ENCODE measurements around the gene GSTO1. TPM values are rescaled to one million over a fixed set of nuclear protein-coding genes. Genes with fewer than 3 reads are reported as not detected.

The GSTO1 gene
- total and polyA plus RNA-seq, 9 of the 15 experiments (the other 6 are each of a cell fraction or from before 2014, with no cell fraction given): 136 to 592 (median 237) TPM

DNA sequence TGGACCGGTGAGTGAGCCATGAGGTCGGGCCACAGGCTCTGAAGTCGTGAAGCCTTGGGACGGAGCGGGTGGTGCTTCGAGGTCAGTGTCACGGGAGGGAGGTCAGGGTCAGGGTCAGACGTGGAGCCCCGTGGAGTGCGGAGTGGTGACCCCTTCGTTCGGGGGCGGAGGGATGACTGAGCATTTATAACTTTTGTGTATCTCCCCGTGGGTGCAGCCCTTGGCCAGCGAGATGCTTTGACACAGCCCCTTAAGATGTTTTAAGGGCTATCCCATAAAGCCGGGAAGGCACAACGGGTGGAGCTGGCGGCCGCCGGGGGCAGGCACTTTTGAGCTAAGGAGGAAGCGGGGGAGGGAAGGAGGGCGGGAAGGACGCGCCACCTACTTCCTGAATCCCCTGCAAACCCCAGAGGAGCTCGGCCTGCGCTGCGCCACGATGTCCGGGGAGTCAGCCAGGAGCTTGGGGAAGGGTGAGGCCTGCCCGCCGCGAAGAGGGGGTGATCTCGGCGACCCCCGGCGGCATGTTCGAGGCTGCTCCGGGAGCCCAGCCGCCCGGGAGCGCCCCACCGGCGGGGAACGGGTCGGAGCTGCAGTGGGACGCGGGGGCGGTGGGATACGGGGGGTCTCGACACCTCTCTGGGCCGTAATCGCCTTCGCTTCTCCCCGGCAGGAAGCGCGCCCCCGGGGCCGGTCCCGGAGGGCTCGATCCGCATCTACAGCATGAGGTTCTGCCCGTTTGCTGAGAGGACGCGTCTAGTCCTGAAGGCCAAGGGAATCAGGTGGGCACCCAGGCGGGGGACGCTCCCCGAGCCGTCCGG is at the start of gene GSTO1 (continued):
- TF ChIP-seq TEAD4 (IDR thresholded peaks at IDR 0.05; ENCODE audit: low read length) (no peak), TEAD4 (CRISPR knock-in tag; IDR thresholded peaks at IDR 0.05; ENCODE audit: borderline replicate concordance) (no peak), EP400 (IDR thresholded peaks at IDR 0.05) (peak; percentile 72), POLR2AphosphoS5 (IDR thresholded peaks at IDR 0.05; ENCODE audit: control insufficient read depth, insufficient read depth, low read depth, low read length) (peak; percentile 75; the same call in 1 of the 2 replicates), ATF1 (CRISPR knock-in tag; IDR thresholded peaks at IDR 0.05) (no peak), ATF1 (tag; IDR thresholded peaks at IDR 0.05) (peak; percentile 49; the same call in 1 of the 2 replicates), SMARCA5 (IDR thresholded peaks at IDR 0.05) (no peak), TAF9B (IDR thresholded peaks at IDR 0.05; ENCODE audit: partially characterized antibody) (peak; percentile 81), SAP30 (IDR thresholded peaks at IDR 0.05; ENCODE audit: borderline replicate concordance, insufficient read depth, low read depth, low read length, poor library complexity, severe bottlenecking) (no peak), ETV1 (tag; conservative IDR thresholded peaks at IDR 0.05; ENCODE audit: low read depth) (0 out of 2 replicates have a peak, but pooled peaks have one; percentile 38), ETV6 (IDR thresholded peaks at IDR 0.05; ENCODE audit: borderline replicate concordance in 1 of 2, low read depth in 2 of 2, low read length in 1 of 2) (peak in 1 of 2 experiments; percentile 60; a peak in 2 of 4 replicates), ETV6 (CRISPR knock-in tag; IDR thresholded peaks at IDR 0.05; ENCODE audit: borderline replicate concordance) (no peak), ELF4 (CRISPR knock-in tag; IDR thresholded peaks at IDR 0.05) (no peak)
- TF ChIP-seq, protein P1, sequence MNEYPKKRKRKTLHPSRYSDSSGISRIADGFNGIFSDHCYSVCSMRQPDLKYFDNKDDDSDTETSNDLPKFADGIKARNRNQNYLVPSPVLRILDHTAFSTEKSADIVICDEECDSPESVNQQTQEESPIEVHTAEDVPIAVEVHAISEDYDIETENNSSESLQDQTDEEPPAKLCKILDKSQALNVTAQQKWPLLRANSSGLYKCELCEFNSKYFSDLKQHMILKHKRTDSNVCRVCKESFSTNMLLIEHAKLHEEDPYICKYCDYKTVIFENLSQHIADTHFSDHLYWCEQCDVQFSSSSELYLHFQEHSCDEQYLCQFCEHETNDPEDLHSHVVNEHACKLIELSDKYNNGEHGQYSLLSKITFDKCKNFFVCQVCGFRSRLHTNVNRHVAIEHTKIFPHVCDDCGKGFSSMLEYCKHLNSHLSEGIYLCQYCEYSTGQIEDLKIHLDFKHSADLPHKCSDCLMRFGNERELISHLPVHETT (CRISPR knock-in tag; conservative IDR thresholded peaks at IDR 0.05 in 1 of 2, IDR thresholded peaks at IDR 0.05 in 1 of 2): no peak; a peak in 1 of 4 replicates
- TF ChIP-seq, protein P2, sequence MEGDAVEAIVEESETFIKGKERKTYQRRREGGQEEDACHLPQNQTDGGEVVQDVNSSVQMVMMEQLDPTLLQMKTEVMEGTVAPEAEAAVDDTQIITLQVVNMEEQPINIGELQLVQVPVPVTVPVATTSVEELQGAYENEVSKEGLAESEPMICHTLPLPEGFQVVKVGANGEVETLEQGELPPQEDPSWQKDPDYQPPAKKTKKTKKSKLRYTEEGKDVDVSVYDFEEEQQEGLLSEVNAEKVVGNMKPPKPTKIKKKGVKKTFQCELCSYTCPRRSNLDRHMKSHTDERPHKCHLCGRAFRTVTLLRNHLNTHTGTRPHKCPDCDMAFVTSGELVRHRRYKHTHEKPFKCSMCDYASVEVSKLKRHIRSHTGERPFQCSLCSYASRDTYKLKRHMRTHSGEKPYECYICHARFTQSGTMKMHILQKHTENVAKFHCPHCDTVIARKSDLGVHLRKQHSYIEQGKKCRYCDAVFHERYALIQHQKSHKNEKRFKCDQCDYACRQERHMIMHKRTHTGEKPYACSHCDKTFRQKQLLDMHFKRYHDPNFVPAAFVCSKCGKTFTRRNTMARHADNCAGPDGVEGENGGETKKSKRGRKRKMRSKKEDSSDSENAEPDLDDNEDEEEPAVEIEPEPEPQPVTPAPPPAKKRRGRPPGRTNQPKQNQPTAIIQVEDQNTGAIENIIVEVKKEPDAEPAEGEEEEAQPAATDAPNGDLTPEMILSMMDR (IDR thresholded peaks at IDR 0.05 in 2 of 3, conservative IDR thresholded peaks at IDR 0.05 in 1 of 3; ENCODE audit: insufficient read depth in 2 of 3, low read depth in 1 of 3, low read length in 3 of 3): 0 out of 6 replicates have a peak, but pooled peaks of 1 of the 3 experiments have one; percentile 8
